MM.1S (cell line): ENCODE measurements around the gene NDP.

ENCODE experiments used
- DNase-seq: peaks from one replicate; pipeline ENCODE4 v3.0.0-alpha.2; 2015
- H2AFZ ChIP-seq: fragments of 300-600 bp; sonication (generic); 2 replicates; pipeline ENCODE4 v1.6.0; 2016; ENCODE audit warnings: antibody characterized with exemption, low read length
- H3F3A ChIP-seq: fragments of 300-600 bp; sonication (generic); 2 replicates; pipeline ENCODE4 v1.6.1; 2016; ENCODE audit warnings: mild to moderate bottlenecking, antibody characterized with exemption, low read length, moderate library complexity, mixed read lengths; ENCODE audit not compliant: insufficient read depth
- H3K27ac ChIP-seq: fragments of 300-600 bp; sonication (generic); 2 replicates; pipeline ENCODE4 v1.5.1; 2016; ENCODE audit warnings: mild to moderate bottlenecking, low read length
- H3K27me3 ChIP-seq: fragments of 300-600 bp; sonication (generic); replicated peaks from 2 replicates; pipeline ENCODE4 v1.6.0; 2016; ENCODE audit warnings: low read length; ENCODE audit not compliant: insufficient read depth
- H3K36me3 ChIP-seq: fragments of 300-600 bp; sonication (generic); replicated peaks from 2 replicates; pipeline ENCODE4 v1.6.1; 2016; ENCODE audit warnings: mild to moderate bottlenecking, low read length, mixed read lengths; ENCODE audit not compliant: insufficient read depth
- H3K4me1 ChIP-seq: fragments of 300-600 bp; sonication (generic); 2 replicates; pipeline ENCODE4 v1.6.1; 2016; ENCODE audit warnings: low read length, mixed read lengths
- H3K4me2 ChIP-seq: fragments of 300-600 bp; sonication (generic); 2 replicates; pipeline ENCODE4 v1.6.0; 2016; ENCODE audit warnings: low read depth, low read length
- H3K4me3 ChIP-seq: fragments of 300-600 bp; sonication (generic); 2 replicates; pipeline ENCODE4 v1.5.1; 2016; ENCODE audit warnings: low read length, mixed read lengths
- H3K79me2 ChIP-seq: fragments of 300-600 bp; sonication (generic); 2 replicates; pipeline ENCODE4 v1.6.1; 2016; ENCODE audit warnings: mixed run types, low read length, mixed read lengths
- H3K9ac ChIP-seq: fragments of 300-600 bp; sonication (generic); 2 replicates; pipeline ENCODE4 v1.6.1; 2016; ENCODE audit warnings: low read length, mixed read lengths
- H3K9me2 ChIP-seq: fragments of 300-600 bp; sonication (generic); replicated peaks from 2 replicates; pipeline ENCODE4 v1.6.1; 2016; ENCODE audit warnings: mild to moderate bottlenecking, low read length, mixed read lengths; ENCODE audit not compliant: insufficient read depth
- H3K9me3 ChIP-seq: fragments of 300-600 bp; sonication (generic); replicated peaks from 2 replicates; pipeline ENCODE4 v1.6.1; 2016; ENCODE audit warnings: mild to moderate bottlenecking, low read length, mixed read lengths; ENCODE audit not compliant: insufficient read depth
- H4K20me1 ChIP-seq: fragments of 300-600 bp; sonication (generic); 2 replicates; pipeline ENCODE4 v1.6.1; 2016; ENCODE audit warnings: mild to moderate bottlenecking, low read length, moderate library complexity, mixed read lengths; ENCODE audit not compliant: insufficient read depth
- EZH2 ChIP-seq: fragments of 300-600 bp; sonication (generic); optimal IDR thresholded peaks from 2 replicates; pipeline ENCODE3; 2017; ENCODE audit warnings: low read depth, mild to moderate bottlenecking, antibody characterized with exemption, low read length, mixed read lengths
- EZH2phosphoT487 ChIP-seq: fragments of 300-600 bp; sonication (generic); IDR thresholded peaks from 2 replicates; pipeline ENCODE4 v1.6.1; 2018; ENCODE audit warnings: antibody characterized with exemption, low read length
- TF ChIP-seq, protein P1 (sequence below): fragments of 300-600 bp; sonication (generic); IDR thresholded peaks from 2 replicates; pipeline ENCODE4 v1.5.1; 2016; ENCODE audit warnings: antibody characterized with exemption, low read length, mixed read lengths

NDP gene

DNA sequence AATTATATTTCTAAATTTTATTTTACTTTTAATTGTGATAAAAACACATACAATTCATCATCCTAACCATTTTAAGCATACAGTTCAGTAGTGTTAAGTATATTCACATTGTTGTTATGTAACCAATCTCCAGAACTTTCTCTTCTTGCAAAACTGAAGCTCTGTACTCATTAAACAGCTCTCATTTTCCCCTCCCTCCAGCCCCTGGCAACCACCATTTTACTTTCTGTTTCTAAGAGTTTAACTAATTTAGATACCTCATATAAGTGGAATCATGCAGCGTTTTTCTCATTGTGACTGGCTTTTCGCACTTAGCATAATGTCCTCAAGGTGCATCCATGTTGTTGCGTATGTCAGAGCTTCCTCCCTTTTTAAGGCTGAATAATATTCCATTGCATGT, 46.7 kb upstream of the NDP start:
- Histone ChIP-seq H3K9ac (no peak overlapping the region), H3K4me1 (no peaks in the 10 kb centered on the region), H3K27ac (no peak overlapping the region), H3K9me3 (no peaks in the 10 kb centered on the region), H3K9me2 (no peaks in the 10 kb centered on the region), H3K4me3 (no peak overlapping the region), H3F3A (no peaks in the 10 kb centered on the region), H2AFZ (no peak overlapping the region), H4K20me1 (no peaks in the 10 kb centered on the region), H3K36me3 (no peaks in the 10 kb centered on the region), H3K27me3 (no peaks in the 10 kb centered on the region), H3K4me2 (no peak overlapping the region), H3K79me2 (no peaks in the 10 kb centered on the region)
- no peak for DNase-seq
- no peak for TF ChIP-seq EZH2
- TF ChIP-seq, protein P1, sequence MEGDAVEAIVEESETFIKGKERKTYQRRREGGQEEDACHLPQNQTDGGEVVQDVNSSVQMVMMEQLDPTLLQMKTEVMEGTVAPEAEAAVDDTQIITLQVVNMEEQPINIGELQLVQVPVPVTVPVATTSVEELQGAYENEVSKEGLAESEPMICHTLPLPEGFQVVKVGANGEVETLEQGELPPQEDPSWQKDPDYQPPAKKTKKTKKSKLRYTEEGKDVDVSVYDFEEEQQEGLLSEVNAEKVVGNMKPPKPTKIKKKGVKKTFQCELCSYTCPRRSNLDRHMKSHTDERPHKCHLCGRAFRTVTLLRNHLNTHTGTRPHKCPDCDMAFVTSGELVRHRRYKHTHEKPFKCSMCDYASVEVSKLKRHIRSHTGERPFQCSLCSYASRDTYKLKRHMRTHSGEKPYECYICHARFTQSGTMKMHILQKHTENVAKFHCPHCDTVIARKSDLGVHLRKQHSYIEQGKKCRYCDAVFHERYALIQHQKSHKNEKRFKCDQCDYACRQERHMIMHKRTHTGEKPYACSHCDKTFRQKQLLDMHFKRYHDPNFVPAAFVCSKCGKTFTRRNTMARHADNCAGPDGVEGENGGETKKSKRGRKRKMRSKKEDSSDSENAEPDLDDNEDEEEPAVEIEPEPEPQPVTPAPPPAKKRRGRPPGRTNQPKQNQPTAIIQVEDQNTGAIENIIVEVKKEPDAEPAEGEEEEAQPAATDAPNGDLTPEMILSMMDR, result no peak
- no peak for TF ChIP-seq EZH2phosphoT487

DNA sequence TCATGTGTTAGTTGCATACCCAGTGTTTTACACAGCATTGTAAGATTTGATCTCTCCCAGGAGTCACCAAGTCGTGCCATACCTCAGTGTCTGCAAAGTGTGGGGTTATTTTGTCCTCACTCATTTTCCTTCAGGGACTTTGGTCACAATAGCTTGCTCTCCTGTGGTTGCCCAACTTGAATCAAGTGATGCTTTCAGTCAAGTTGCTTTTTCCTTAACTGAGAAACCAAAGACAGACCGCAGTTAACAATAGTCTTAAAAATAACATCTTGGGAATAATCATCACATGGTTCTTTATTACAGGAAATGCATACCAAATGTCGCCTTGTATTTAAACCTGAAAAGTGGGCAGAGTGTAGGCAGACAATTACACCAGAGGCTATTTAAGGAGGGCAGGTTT, 44.5 kb upstream of the NDP start:
- TF ChIP-seq EZH2, result no peak
- TF ChIP-seq EZH2phosphoT487, result no peak
- TF ChIP-seq, protein P1, result no peak
- Histone ChIP-seq H3K9ac (no peak overlapping the region), H3K79me2 (no peaks in the 10 kb centered on the region), H3K36me3 (no peaks in the 10 kb centered on the region), H3F3A (no peaks in the 10 kb centered on the region), H3K4me1 (peaks cover 6% of the 10 kb centered on the region; the same call in 1 of the 2 replicates), H4K20me1 (no peaks in the 10 kb centered on the region), H3K27ac (no peak overlapping the region), H2AFZ (no peak overlapping the region), H3K9me3 (no peaks in the 10 kb centered on the region), H3K4me3 (no peak overlapping the region), H3K9me2 (no peaks in the 10 kb centered on the region), H3K27me3 (no peaks in the 10 kb centered on the region), H3K4me2 (no peak overlapping the region)
- no peak for DNase-seq

DNA sequence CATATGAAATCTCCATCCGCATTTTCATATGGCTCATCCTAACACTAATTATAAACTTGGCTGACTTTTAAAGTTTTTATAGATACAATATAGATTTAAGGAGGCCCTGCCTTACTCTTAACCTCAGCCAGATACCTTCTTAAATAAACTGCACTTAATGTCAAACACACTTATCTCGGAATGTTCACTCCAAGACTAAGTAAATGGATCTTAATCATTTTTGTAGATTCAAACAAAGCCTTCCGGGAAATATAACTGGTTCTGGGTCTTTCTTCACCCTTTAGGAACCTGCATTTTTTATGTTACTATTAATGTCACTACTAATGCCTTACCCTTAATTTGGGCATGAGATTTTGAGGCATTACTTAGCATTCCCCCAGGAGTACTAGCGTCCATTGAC, 43.7 kb upstream of the NDP start:
- H3K27me3 ChIP-seq, result no peaks in the 10 kb centered on the region
- TF ChIP-seq EZH2, result no peak
- no peak for TF ChIP-seq EZH2phosphoT487
- TF ChIP-seq, protein P1, result no peak
- H3K9me2 ChIP-seq, result no peaks in the 10 kb centered on the region
- H3K9ac ChIP-seq, result no peak overlapping the region
- no peak overlapping the region for H3K4me3 ChIP-seq
- no peaks in the 10 kb centered on the region for H4K20me1 ChIP-seq
- DNase-seq, result no peak
- H3K4me2 ChIP-seq, result no peak overlapping the region
- H3K9me3 ChIP-seq, result no peaks in the 10 kb centered on the region
- no peaks in the 10 kb centered on the region for H3F3A ChIP-seq
- no peak overlapping the region for H2AFZ ChIP-seq
- no peaks in the 10 kb centered on the region for H3K36me3 ChIP-seq
- H3K79me2 ChIP-seq, result no peaks in the 10 kb centered on the region
- no peak overlapping the region for H3K27ac ChIP-seq
- peaks cover 13% of the 10 kb centered on the region for H3K4me1 ChIP-seq
